NCI-H1417 (cell line): ENCODE data around the gene ACBD5.
"Not testable (repeated sequence)": the region's sequence is repeated elsewhere in the genome, so short reads cannot be mapped to it uniquely, and the experiment has no call there.

Experiments used
- DNase-seq, 3 experiments: peaks; one replicate each; lab custom pipeline; 2025; lab: John Stamatoyannopoulos, UW

Gene ACBD5, protein sequence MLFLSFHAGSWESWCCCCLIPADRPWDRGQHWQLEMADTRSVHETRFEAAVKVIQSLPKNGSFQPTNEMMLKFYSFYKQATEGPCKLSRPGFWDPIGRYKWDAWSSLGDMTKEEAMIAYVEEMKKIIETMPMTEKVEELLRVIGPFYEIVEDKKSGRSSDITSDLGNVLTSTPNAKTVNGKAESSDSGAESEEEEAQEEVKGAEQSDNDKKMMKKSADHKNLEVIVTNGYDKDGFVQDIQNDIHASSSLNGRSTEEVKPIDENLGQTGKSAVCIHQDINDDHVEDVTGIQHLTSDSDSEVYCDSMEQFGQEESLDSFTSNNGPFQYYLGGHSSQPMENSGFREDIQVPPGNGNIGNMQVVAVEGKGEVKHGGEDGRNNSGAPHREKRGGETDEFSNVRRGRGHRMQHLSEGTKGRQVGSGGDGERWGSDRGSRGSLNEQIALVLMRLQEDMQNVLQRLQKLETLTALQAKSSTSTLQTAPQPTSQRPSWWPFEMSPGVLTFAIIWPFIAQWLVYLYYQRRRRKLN

DNA sequence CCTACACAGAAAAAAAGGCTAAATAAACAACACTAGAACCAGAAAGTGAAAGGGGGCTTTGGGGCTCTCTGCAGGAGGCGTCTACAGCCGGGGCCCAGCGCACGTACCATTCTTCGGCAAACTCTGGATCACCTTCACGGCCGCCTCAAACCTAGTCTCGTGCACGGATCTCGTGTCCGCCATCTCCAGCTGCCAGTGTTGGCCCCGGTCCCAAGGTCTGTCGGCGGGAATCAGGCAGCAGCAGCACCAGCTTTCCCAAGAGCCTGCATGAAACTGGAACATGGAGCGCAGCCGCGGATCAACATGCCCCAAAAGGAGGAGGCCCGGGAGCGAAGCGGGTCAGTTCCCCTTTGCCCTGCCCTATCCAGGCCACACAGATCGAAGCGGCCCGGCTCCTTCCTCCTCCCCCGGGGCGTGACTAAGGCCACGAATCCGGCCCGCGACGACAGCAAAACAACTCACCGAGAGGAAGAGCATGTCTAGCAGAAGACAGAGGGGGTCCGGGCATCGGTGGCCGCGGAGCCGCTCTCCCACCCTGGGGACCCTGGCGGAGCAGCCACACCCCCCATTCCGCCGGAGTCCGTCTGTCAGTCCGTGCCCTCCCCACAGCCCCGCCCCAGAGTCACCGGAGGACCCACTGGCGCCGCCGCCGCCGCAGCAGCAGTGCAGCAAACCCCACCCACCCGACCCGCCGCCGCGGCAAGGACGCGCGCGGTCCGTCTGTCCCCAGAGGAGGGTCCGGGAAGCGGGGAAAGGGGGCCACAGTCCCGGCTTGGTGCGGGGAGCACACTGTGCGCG, at the start of gene ACBD5:
ACBD5 (minus strand) TSS at position 586 of the 798 bp plus-strand sequence; CDS start at position 477, 109 bp downstream.
- DNase-seq = peak; percentile 56 to 79 (median 78)

DNA sequence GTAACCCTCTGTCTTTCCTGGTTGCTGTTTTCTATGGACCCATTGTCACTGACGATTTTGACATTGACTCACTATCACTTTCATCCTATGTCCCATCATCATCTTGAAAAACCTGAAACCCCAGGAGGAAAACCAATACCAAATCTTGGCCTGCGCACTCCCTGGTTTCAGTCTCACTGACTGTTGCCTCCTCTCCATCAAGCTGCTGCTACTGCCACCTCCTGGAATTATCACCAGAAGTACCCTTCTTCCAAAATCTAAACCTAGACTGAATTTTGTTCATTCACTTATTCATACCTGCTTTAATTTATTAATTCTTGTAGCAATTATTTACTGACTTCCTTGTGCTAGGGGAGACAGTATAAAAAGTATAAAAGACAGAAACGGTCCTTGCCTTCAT, 44.5 kb upstream of the ACBD5 start:
- no peak for DNase-seq

DNA sequence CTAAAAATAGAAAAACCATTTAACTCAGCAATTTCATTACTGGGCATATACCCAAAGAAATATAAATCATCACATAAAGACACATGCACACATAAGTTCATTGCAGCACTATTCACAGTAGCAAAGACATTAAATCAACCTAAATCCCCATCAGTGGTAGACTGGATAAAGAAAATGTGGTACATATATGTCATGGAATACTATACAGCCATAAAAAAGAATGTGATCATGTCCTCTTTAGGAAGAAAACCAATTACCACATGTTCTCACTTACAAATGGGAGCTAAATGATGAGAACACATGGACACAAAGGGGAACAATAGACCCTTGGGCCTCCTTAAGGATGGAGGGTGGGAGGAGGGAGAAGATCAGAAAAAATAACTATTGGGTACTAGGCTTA, 36.0 kb upstream of the ACBD5 start:
- no peak for DNase-seq

DNA sequence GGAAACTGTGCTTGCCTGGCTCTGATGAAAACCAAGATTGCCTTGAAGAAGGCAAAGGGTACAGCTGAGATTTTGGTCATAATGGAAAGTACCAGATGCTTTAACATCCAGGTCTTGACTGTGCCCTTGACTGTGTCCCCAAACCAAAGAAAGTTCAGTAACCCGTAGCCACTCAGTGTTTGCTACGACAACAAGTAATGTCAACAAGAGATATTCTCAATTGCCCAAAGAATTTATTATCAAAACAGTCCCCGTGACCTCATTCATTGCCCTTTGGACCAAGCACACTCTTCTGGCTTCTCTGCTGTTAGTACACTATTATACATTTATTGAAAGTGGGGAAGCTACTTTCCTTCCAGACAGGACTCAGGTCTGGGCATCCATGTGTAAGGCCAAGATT, 25.4 kb upstream of the ACBD5 start:
- not testable (repeated sequence) for DNase-seq

DNA sequence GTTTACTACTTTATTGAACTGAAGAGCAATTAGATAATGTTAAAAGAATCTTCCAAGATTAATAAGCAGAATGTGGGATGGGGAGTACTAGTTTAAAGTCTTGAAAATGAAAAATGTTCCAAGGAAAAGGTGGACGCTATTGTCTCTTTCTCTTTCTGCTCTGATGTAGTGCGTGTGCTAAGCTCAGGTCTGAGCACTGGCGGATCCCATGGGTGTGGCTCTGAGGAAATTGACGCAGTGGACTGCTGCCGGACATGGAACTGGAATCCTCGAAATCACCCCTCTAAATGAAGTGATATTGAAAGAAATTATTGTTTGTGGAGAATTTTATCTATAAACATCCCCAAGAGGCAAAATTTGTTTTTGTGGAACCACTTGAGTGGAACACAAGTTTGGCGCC, 22.2 kb upstream of the ACBD5 start:
- not testable (repeated sequence) for DNase-seq

DNA sequence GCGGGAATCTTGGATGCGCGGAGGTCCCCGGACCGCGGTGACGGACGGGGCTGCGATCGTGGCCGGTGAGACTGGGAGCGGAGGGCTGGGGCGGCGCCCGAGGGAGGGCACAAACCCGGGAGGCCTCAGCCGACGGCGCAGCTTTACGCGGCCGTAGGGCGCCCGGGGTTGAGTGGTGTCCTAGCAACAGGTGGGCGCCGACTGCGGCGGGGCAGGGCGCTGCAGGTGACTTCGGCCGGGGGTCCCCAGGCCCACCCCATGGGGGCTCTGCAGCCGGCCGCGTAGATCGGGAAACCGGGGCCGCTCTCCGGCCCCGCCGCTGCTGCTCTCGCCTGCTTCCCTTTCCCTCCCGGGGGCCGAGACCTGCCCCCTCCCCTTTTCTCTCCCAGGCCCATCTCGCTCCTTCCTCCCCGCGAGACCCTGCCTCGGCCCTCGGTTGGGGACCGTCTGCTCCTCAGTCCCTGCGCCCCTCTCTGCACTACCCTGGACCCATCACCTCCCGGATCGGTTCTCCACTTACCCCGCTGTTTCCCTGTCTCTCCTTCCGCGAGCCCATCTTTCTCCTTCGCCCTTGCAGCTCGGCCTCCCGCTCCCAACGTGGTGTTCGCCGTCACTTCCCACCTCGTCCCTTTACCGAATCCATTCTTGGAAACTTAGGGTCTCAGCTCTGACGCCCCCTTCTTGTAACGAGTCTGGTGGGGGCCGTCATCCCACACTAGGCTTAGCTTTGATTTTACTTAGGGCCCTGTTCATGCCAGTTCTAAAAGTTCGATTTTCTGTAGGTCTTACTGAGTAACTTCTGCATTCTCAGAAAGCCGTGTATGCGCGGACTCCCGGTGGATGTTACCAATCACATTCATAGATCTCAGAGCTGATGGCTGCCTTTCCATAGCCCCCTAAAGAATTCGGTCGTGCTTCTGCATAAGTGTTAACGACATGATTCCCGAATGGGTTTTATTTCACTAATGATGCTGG, 18.5 kb upstream of the ACBD5 start:
- peak in 2 of 3 experiments; percentile 15 to 16 for DNase-seq

DNA sequence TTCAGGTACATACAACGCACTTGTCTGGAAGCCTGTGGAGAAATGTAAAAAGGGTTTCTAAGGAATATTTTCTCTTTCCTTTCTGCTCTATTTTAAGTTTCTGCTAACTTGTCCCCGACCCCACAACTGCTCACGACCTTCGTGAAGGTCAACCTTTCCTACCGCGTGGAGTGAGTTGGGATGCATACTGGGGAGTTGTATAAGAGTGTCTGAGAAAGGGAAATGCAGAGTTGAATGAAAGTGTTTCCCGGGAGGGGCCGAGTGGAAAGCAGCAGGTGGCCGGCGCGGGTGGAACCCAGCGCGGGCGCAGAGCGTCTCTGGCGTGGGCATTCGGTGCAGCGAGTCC, 17.9 kb upstream of the ACBD5 start:
- DNase-seq = no peak

DNA sequence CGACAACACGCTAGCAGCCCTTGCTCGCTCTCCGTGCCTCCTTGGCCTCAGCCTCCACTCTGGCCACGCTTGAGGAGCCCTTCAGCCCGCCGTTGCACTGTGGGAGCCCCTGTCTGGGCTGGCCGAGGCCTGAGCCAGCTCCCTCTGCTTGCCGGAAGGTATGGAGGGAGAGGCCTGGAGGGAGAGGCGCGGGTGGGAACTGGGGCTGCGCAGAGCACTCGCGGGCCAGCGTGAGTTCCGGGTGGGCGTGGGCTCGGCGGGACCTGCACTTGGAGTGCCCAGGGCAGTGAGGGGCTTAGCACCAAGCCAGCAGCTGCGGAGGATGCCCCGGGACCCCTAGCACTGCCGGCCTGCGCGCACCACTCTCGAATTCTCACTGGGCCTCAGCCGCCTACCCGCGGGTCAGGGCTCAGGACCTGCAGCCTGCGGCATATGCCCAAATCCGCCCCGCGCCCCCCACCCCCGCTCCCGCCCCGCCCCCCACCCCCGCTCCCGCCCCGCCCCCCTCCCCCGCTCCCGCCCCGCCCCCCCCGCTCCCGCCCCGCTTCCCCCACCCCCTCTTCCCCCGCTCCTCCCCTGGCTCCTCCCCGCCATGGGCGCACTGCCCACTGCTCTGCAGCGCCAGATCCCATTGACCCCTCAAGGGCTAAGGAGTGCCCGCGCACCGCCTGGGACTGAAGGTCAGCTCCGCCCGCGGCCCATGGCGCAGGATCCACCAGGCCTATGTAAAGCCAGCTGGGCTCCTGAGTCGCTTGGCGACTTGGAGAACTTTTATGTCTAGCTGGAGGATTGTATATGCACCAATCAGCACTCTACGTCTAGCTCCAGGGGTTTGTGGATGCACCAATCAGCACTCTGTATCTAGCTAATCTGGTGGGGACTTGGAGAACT, 15.9 kb upstream of the ACBD5 start:
- no peak for DNase-seq

DNA sequence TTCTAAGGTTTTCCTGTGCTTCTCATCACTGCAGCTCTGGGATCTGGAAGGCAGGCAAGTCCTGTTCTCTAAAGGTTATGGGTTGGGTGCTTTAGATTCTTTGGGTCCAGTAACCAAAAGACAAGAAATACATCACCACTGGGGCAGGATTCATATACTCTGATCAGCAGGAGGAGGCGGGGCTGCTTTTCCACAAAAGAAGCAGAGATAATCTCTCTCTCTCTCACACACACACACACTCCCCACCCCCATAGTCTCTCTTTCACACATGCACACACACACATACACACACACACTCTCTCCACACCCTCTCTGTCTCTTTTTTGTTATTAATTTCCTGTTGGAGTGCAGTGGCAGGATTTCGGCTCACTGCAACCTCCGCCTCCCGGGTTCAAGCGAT, 13.0 kb upstream of the ACBD5 start:
- DNase-seq = no peak

DNA sequence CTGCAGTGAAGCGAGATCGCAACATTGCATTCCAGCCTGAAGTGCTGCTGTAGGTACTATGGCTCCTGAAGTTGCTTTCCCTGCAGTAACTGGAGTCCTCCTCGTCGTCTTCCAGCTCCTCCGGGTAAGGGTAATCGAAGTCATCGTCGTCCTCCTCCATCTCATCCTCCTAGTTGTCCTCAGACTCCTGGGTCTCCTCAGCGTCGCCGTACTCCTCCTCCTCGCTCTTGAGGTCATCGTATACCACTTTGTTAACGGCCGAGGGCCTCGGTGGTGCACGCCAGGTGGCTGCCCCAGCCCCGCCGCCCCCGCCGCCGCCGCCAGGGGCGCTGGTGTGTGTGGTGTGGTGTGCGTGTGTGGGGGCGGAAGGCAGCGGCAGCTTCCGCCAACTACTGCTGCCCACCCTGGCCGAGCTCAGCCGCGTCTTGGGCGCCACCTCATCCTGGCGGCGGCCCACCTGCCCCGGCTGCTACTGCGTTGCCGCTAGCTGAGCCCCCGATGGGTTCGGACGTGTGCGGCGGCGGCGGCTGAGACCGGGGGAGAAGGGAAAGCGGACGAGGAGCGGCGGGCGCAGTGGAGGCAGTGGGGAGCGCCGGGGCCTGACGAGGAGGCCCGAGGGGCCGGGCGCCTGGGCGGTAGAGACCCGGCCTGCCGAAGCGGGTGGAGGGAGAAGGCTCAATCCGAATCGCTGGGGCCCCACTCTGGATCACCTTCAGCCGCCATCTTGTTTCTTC, 11.8 kb upstream of the ACBD5 start:
- DNase-seq = no peak

DNA sequence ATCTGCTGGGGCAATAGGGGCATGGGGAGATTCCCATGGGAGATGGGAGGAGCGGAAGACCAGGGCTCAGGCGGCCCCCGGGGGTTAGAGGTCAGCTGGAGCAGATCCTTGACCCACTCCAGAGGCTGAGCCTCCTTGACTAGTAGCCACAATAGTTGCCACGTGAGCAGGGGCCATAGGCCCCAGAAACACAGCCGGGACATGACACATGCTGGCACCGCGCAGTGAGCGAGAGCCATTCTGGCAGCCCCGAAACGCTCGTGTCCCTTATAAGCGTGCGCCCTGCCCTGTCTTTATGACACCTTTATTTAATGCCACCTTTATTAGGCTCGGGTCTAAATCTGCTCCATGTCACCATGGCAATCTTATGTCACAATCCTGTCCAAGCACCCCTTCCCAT, 11.0 kb upstream of the ACBD5 start:
- no peak for DNase-seq

DNA sequence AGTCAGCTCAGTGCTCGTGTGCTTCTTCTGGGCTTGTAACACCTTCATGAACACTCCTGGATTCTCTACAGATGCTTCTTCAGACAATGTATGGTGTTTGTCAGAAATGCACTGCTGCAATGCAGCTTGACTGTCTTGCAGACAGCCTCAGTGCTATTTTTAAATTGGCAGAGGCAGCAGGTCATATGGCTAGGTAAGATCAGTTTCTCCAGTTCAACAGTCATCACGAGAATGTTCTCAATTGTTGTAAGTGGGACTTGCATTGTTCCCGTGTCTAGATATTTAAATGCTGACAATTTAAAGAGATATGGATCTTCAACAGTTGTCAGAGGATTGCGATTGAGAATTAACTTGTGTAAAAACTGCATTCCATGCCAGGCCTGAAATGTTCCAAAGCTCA, 7.6 kb upstream of the ACBD5 start:
- DNase-seq = no peak

DNA sequence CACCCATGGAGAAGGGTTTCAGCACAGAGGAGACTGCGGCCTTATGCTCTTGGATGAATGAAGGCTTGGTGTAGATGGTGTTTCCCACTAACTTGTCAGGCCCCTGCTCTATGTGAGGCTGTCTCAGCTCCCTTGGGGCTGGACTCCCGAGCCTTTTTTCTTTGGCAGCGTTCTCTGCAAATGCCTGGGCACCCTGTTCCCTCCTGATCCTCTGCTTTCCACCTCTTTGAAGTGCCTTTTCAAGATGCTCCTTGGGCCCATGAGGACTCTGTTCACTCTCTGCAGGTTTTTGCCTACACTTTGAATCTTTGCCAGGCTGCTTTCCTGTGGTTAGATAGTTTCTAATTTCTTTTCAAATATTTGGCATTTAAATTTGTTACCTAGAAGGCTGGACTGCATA, 6.8 kb upstream of the ACBD5 start:
- DNase-seq = no peak

DNA sequence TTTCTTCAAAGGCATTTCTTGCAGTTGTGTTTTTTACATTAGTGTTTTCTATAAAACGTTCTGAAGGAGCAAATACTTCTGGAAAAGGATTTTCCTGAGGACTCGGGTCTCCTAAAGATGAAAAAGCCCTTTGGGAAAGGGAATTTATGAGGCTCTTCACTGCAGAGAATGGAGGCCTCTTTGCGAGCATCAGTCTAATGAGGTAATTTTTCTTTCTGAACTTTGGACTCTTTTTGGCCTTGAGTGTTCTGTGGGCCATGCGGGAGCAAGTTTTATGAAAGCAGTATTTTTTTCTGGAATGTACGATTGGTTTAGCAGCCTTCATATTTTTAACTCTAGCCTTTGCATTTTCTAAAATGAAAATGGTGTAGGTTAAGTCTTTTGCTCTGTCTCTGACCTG, 6.4 kb upstream of the ACBD5 start:
- no peak for DNase-seq

DNA sequence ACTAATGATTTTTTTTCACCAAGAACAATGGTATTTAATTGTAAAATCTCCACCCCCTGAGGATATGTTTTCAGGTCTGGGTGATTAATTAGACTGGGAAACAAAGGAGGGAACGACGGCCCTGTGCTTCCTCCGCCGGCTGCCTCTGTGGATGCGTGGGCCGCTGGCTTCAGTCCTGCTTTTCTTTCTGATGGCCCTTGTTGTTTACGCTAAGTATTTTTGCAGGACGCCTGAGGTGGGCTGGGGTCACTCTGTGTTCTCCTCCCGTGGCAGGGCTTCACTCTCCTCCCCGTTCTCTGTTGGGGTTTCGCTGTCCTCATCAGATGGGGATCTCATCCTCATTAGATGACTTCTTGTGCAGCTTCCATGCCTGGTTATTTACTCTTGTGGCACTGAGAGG, 5.2 kb upstream of the ACBD5 start:
- DNase-seq = no peak

DNA sequence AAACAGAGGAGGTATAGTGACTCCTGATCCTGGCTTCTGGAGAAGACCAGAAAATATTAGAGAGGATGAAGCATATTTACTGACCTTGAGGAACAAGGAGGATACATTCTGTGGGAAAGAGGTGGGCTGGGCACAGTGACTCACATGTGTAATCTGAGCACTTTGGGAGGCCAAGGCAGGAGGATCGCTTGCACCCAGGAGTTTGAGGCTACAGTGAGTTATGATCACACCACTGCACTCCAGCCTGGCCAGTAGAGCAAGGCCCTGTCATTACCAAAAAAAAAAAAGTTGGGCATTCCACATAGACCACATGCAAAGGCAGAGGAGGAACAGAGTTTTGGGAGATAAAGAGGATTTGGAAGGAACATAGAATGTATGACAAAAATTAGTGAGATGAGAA, 4.4 kb upstream of the ACBD5 start:
- no peak for DNase-seq

DNA sequence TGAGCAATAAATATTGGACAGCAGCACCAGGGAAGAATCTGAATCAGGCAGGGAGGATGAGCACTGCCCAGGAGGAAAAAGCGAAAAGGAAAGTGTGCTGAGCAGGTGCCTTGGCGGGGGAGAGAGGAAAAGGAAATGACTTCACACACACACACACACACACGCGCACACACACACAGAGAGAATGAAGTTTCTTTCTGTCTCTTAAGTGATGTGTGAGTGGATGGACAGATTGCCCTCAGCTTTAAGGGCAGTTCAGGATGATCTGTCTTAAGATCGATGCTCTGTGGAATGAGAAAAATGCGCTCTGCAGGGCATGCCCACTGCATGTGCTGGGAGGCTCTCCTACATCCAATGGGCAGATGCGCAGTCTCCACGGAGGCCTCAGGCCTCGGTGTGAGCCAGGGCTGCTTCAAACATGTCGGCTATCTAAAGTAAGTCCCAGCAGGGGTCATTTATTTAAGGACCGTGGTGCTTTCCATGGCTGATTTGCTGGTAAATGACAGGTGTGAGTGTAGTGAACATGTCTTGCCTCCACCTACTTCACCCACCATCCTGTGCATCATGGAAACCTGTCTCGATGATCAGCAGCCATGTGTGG, 2.5 kb upstream of the ACBD5 start:
- peak; percentile 32 to 81 (median 74) for DNase-seq

DNA sequence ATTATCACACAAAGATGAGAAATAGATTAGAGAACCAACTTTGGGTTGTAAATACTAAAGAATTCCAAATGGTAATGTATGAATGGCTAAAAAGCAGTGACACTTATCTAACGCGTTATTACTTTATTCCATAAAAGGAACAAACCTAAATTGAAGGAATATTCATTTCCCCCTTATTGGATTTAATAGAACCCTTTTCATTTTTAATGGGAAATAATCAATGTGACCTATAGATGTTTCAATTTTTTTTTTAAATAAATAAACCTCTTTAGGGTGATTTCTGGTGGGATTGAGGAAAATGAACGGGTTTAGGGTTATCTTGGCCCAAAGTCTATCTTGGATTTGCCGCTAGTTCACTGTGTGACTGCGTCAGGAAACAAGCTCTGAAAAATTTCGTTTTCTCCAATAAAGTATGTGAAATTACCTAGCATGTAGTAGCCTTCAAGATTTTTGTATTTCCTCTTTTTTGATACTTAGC, 1.9 kb upstream of the ACBD5 start:
- no peak for DNase-seq

DNA sequence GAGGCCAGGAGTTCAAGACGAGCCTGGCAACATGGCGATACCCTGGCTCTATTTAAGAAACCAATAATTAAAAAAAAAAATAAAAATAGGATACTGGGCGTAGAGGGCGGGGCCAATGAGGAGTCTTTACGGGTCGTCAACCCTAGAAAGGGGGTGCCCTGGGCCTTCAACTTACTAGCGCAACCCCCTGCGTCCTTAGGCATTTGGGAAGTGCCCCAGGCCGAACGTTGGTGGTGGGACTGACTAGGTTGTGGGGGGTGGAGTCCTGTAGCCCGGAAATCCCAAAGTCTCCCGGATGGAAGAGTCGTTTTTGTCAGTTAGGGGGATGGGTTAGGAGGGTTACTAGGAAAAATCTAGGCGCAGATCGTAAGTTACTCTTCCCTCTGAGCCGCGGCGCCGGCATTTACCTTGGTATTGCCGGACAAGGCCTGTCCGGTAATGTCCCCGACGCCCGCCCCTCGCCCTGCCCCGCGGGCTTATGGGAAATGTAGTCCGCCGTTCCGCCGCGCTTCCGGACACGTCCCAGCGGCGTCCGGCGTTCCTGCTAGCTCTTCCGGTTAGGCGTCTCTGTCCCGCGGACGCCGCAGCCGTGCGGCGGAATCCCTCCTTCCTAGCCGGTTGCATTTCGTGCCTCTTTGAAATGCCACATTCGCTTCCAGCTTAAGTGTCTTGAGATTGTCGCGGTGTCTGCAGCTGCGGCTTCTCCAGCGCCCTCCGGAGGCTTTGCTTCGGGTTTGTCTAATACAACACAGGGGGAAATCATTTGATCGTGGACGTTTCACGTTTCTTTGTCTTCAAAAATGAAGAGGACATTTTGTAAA, 1.3 kb upstream of the ACBD5 start:
- peak; percentile 85 to 91 (median 88) for DNase-seq
